GM12891 (cell line): ENCODE measurements around the gene KCNC3.
A peak's percentile ranks its signal among the peaks of the same experiment; 100 is the strongest.

Source experiments
- PAX5 ChIP-seq: IDR thresholded peaks from 2 replicates; pipeline ENCODE4 v1.6.1; 2011; ENCODE audit warnings: low read length, moderate library complexity, mild to moderate bottlenecking; ENCODE audit not compliant: insufficient read depth, severe bottlenecking
- POLR2A ChIP-seq: IDR thresholded peaks from 2 replicates; pipeline ENCODE4 v1.6.1; 2011; ENCODE audit warnings: low read depth, low read length, control low read depth
- POLR2AphosphoS5 ChIP-seq: IDR thresholded peaks from 2 replicates; pipeline ENCODE4 v1.6.1; 2011; ENCODE audit warnings: low read depth, low read length, control low read depth
- TAF1 ChIP-seq: IDR thresholded peaks from 2 replicates; pipeline ENCODE4 v1.6.1; 2011; ENCODE audit warnings: low read depth, low read length, control low read depth

- TF ChIP-seq POLR2A, result peak; percentile 67; the same call in 1 of the 2 replicates
- 0 out of 2 replicates have a peak, but pooled peaks have one; percentile 15 for TF ChIP-seq TAF1
- TF ChIP-seq PAX5, result no peak
- TF ChIP-seq POLR2AphosphoS5, result 0 out of 2 replicates have a peak, but pooled peaks have one; percentile 34
Observed at GRCh38 chr19:50329146-50329925, at the start of gene KCNC3.
